GM19452 (cell line): ENCODE measurements around the gene WNK2.

Experiments
- ATAC-seq: cut with Tn5 transposase; IDR thresholded peaks from one replicate; pipeline ENCODE4 v1.9.1; 2021; ENCODE audit not compliant: unreplicated experiment

Gene WNK2

DNA sequence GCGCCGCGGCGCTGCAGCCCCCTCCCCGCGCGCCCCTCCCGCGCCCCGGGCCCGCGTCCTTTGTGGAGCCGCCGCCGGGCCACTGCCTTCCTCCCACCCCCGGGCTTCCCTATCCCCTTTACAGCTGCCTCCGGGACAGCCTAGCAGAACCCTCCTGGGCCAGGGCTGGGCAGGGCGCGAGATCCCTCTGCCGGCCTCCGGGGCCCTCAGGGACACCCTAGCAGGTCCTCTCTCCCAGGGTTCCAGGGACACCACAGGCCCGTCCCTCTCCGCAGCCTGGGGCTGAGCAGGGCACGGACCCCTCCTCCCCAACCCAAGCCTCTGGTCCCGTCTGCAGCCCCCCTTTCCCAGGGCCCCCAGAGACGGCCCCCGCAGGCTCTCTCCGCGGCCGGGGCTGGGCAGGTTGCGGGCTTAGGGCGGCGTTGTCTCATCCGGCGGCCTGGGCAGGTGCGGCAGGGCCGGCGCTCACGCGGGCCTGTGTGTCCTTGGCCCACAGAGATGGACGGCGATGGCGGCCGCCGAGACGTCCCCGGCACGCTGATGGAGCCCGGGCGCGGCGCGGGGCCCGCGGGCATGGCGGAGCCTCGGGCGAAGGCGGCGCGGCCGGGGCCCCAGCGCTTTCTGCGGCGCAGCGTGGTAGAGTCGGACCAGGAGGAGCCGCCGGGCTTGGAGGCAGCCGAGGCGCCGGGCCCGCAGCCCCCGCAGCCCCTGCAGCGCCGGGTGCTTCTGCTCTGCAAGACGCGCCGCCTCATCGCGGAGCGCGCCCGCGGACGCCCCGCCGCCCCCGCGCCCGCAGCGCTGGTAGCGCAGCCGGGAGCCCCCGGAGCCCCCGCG lies 710 bp downstream of the WNK2 start:
- no peak for ATAC-seq

DNA sequence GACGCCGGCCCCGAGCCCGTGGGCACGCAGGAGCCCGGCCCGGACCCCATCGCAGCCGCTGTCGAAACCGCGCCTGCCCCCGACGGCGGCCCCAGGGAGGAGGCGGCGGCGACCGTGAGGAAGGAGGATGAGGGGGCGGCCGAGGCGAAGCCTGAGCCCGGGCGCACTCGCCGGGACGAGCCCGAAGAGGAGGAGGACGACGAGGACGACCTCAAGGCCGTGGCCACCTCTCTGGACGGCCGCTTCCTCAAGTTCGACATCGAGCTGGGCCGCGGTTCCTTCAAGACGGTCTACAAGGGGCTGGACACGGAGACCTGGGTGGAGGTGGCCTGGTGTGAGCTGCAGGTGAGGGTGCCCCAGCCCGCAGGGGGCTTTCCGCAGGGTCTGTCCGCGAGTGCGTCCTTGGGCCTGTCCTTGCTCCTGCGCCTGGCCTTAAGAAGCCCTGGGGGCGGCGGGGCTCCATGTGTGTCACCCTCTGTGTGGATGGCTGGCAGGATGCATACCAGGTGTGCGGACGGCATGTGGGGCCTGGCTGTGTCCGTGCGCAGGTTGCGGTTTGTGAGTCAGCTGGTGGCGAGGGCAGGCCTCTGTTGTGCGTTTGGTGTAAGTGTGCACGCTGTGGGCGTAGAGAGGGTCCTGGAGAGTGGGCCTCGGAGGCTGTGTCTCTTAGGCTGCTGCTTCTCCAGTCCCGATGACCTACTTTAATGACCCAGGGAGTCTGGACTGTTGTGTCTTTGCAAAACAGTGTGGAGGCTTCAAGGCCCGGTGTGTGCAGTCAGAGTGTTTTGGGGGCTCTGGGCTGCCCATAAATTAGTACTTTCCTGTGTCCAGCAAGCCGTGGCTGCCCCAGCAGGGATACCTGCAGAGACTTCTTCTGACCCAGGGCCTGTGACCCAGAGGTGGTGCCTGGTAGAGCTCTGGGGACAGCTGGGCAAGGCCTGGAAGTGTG lies 1.6 kb downstream of the WNK2 start:
- no peak for ATAC-seq

DNA sequence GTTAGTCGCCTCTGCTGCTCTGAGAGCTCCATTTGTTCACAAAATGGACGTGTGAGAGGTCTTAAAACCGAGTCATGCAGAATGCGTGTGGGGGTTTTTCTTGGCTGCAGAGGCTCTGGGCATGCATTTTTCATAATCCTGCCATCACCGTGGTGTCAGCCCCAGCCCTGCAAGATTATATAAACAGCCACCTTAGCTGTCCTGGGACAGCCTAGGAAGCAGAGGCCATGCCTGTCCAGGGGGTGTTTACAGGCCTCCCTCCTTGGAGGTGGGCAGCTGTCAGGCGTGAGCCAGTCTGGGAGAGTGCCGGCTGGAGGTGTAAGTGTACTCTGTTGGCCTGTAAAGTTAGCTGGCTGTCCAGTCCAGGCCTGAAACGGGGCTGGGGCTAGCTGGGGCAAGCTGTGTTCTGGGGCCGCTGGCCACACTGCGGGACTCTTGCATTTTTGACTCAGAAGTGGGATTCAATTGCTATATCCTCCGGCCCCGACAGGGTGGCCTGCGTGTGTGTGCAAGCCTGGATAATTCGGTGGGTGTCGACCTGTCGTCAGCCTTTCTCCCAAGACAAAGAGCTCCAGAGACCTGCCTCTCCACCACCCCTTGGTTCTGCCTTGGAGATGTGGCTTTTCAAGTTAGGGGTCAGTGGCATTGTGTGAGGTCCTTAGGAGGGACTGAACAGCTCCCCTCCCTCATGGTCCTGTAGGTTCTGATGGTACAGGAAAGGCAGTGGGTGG lies 2.4 kb downstream of the WNK2 start:
- no peak for ATAC-seq

DNA sequence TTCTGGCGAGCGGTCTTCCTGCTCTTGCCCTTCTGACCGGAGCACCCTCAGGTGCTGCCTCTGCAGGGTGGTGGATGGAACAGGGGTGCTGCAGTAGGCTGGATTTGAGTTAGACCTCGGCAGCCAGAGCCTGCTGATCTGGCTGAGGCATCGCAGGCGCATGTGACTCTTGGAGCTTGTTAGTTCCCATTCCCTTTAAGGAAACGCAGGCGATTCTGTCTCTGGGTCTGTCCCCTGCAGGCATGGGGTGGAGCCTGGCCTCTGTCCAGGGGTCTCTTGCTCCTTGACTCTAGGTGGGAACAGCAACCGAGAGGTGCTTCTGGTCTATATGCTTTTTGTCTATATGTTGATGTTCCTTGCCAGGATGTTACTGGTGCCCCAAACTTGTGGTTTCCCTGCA lies 3.1 kb downstream of the WNK2 start:
- no peak for ATAC-seq

DNA sequence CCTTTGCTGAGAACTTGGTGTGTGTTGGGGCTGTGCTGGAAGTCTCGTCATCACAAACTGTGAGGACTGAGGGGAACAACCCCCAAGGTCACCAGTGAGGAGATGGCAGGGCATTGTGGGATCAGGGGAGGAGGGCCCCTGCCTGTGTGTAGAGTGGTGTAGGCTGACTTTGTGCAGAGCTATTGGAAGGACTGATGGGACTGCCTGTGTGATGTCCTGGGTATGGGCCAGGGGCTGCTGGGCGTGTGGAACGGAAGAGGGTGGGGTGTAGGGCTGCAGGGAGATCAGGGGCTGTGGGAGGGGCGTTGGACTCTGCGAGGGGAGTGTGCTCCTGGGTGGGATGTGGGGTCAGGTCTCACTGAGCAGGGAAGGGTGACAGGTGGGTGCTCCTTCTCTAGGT lies 3.6 kb downstream of the WNK2 start:
- no peak for ATAC-seq

DNA sequence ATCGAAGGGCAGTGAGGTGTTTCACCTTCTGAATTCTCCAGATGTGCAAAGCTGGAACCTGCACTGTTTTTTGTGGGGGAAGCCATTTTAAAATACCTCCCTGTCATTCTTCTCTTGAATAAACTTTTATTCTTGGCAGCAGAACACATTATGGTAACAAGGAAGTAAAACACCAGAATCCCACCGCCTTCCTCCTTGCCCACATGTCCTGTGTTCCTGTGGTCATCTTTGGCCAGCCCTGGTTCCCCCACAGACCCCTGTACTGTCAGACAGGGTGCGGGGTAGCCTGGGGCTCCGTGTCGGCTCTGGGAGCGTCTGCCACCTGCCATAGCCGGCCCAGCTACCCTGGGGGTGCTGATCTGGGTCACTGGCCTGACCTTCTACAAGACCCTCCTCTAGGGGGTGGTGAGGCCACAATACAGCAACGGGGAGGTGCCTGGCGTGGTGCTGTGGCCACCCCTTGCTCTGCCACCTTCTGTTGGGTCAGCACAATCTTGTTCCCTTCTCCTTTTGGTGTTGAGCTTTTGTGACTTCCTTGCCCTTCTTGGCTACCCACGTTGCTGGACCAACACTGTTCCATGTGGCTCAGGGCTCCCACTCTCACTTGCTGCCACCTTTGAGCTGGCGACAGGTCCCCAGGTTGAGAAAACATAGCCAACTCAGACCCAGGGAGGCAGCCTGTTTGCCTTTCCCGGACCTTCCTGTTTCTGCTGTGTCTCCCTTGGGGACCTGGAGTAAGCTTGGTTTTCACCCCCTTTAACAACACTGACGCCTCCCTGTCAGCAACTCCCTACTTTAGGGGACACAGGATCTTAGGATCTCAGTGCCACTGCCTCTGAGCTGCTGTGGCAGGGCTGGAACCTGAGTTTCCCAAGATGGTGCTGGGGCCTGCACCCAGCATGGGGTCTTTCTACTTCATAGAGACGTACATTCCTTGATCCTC lies 4.8 kb downstream of the WNK2 start:
- no peak for ATAC-seq

DNA sequence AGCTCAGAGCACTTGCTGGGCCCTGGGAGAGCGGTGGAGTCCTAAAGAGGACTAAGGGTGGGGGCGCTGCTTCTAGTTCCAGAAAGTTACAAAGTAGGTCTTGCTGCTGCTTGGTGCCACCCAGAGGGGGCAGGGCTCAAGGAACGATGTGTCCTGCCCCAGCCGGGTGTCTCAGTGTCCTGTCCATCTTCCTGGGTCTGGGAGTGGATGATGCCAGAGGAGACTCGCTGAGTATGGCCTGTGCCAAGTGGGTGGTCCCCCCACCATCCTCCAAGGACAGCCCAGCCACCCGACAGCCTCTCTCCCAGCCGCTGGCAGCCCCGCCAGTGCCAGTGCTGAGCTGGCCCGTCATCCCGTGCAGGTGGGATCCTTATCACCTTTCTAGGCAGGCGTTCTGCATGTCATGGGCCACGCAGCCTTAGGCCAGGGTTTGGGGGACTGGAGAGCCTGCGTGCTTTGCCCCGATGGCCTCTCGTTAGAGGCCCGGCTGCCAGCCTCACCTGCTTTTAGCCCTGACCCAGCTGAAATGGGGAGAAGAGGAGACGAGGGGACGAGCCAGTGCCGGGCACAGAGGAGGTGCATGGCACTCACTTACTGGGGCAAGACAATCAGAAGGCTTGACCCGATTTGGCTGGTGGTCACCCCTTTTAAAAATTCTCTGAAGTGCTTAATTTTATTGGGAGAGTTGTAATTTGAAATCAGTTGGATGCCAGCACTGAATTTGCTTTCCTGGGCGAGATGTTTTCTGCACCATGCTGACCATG lies 5.6 kb downstream of the WNK2 start:
- ATAC-seq = no peak

DNA sequence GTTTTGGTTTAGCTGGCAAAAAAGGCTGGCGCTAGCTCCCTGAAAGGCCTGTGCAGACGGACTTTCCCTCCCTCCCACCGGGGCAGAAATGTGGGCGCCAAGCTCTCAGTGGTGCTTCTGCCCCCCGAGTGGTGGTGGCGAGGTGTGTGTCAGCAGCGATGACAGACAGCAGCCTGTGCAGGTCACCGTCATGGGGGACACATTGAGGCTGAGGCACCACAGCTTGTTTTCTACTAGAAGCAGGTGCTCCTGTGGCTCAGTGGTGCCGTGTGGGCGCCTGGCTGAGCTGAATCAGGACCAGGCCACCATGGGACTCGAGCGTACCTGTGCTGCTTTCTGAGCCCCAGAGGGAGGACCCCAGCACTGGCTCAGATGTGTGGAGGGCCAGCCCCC lies 6.2 kb downstream of the WNK2 start:
- no peak for ATAC-seq

DNA sequence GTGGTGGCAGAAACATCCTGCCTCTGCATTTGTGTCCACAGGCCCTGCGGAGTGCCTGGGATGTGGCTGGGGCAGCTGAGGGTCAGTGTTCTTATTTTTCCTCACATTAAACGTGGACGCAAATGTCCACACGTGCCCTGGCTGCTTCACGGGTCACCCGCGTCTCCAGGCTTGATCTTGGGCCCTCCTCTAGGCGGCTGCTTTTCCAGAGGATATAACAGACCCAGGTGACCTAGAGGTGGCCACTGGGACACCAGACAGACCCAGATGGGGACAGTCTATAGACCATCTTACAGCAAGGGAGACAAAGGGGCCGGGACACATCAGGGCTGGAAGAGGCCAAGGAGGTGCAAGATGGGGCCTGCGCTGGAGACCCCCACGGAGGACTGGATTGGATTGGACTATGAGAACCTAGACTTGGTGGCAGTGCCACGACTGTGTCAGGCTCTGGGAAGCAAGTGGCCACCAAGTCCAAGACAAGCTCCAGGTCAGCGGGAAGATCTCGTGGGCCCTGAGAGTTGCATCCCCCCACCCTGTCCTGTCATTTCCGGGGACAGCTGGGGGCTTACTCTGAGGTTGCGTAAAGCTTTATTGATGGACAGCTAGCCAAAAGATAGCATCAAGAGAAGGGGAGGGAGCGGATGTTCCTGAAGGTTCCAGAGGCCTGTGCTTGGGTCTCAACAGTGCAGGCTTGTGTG lies 6.9 kb downstream of the WNK2 start:
- no peak for ATAC-seq

DNA sequence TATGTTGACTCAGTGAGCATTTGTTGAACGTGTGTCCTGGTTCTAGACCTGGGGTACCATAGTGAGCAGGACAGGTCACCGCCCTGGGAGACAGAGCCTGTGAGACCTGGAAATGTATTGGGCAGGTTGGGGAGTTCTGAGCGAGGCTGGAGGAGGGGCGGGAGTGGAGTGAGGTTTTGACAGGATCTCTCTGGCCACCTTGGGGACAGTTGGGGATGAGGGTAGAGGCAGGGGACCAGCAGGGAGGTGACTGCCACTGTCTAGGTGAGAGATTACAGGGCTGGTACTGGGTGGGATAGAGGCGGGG lies 7.4 kb downstream of the WNK2 start:
- ATAC-seq = no peak

DNA sequence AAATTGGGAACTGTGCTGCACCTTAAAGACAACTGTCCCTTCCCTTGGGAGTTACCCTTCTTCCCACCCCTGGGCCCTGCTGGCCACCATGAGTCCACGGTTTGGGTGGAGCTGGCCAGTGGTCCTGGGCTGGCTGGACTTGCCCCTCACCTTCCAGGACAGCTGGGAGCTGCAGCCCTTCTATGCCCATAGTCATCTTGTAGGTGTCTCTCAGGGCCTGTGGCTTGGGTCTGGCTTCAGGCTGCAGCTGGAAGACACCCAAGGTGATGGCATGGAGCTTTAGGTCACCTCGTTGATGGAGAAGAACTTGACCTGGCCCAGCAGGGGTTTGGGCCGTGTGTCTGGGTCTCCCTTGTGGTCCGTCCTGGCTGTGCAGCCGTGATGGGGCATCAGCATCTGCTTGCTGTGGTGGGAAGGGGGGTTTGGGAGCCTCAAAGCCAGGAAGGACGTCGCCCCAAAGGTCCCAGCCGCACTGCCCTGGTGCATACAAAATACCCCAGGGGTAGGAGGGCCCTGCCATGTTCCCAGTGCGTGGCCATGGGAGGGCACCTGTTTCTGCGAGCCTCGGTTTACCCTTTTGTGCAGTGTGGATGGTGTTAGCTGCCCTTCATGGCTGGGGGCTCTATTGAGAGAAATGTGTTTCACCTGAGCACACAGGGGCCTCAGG lies 8.9 kb downstream of the WNK2 start:
- ATAC-seq = no peak

DNA sequence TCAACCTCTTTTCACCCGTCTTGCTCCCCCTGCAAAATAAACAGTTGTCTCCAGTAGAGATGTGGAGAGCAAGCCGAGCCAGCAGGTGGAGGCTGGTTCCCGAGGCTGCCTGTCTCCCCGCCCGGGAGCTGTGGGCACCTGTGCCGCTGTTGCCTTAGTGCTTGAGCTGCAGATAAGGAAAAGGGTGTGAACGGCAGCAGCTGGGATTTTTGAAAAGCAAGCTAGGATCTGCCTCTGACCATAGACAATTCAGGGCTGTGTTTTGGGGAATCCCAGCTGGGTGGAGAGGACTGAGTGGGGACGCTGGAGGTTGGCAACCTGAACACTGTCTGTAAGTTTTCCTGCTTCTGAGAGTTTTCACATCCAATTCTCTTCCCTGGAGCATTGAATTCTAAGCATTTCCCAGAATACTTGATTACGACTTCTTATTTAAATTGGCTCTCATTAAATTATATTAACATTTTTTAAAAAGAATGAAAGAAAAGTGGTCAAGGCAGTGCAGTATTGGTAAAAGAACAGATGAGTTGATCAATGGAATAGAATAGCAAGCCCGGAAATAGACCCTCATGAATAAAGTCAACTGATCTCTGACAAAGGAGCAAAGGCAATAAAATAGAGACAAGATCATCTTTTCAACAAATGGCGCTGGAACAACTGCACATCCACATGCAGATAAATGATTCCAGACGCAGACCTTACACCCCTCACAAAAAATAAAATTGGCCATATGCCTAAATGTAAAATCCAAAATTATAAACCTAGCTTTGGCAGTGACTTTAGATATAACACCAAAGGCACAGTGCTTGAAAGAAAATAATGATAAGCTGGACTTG lies 9.7 kb downstream of the WNK2 start:
- ATAC-seq = no peak

DNA sequence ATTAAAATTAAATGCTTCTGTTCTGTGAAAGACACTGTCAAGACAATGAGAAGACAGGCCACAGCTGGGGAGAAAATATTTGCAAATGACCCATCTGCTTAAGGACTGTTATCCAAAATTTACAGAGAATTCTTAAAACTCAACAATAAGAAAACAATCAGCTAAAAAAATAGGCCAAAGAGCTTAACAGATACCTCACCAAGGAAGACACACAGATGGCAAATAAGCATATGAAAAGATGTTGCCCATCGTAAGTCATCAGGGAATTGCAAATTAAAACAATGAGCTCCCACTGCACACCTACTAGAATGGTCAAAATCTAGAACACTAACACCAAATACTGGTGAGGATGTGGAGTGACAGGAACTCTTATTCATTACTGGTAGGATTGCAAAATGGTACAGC lies 10.3 kb downstream of the WNK2 start:
- ATAC-seq = no peak

DNA sequence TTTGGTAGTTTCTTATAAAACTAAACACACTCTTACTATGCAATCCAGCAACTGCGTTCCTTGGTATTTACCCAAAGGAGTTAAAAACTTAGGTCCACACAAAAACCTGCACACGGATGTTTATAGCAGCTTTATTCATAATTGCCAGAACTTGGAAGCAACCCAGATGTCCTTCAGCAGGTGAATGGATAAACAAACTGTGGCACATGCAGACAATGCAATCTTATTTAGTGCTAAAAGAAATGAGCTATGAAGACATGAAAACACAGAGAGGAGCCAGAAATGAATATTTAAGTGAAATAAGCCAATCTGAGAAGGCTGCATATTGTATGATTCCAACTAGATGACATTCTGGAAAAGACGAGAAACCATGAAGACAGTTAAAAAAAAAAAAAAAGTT lies 10.7 kb downstream of the WNK2 start:
- ATAC-seq = no peak

DNA sequence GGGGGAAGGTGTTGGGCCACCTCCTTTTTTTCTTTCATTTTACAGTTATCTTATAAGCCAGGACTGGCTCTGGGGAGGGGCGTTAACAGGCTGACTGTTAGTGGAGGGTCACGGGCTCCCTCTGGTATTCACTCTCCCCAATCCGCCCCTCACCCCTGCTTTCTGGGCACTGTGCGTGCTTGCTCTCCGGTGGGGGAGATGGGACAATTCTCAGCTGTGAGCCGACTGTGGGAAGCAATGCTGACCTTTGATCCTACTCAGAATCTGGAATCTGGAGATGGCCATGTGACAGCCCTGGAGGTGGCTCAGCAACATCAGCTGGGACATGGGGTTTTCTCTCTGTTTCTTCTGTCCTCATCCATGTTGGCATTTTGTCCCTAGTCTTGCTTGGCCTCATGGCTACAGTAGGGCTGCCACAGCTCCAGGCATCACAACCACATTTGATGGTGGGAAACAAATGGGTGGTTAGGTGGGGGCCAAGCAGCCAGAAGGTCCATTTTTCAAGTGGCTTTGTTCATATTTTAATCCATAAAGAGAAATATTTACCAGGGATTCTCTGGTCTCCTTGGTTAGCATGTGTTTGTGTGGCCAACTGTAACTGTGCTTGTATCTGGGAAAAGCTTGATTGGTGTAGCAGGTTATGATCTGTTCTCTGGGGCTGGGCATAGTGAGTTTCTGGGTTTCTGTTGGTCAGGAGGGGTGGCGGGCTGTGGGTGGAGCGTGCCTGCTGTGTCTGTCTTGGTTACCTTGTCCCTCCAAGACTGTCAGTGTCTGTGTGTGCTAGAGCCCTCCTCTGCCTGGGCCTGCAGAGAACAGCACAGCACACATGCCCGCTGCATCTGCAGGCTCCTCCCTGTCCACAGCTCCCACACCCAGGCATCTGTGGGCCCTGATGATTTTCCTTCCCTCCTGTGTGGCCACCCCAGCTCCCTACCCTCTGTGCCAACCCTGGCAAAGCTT lies 12.4 kb downstream of the WNK2 start:
- ATAC-seq = no peak

DNA sequence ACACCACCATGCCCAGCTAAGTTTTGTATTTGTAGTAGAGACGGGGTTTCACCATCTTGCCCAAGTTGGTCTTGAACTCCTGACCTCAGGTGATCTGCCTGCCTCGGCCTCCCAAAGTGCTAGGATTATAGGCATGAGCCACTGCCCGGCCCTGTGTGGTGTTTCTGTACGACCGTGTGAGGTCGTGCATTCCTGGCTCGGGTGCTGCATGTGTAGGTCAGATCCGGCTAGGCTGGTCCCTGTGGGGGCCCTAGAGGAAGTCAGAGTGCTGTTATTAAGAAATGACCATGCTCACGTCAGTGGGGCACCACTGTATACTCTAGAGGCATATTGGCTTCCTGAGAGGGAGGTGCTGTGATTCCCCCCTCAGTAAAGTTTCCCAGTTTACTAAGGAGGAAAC lies 13.7 kb downstream of the WNK2 start:
- ATAC-seq = no peak
